HepG2 (cell line): ENCODE data around the gene PLSCR5. TPM values are rescaled to one million over a fixed set of nuclear protein-coding genes. Genes with fewer than 3 reads are reported as not detected.

Experiments used
- FOSL1 ChIP-seq: sonication (generic); formaldehyde crosslinking; IDR thresholded peaks from 2 replicates; pipeline ENCODE4 v1.9.0; 2021; ENCODE audit warnings: missing genetic modification reagents, borderline replicate concordance
- KLF15 ChIP-seq: sonication (generic); formaldehyde crosslinking; IDR thresholded peaks from 2 replicates; pipeline ENCODE4 v1.8.1; 2023; ENCODE audit warnings: borderline replicate concordance, mild to moderate bottlenecking, inconsistent platforms, missing genetic modification reagents, mixed read lengths
- NCOR1 ChIP-seq: fragments of 200-600 bp; sonication (generic); IDR thresholded peaks from 2 replicates; pipeline ENCODE4 v1.7.0; 2017; ENCODE audit warnings: antibody characterized with exemption, low read length, borderline replicate concordance
- NFYB ChIP-seq: sonication (generic); formaldehyde crosslinking; IDR thresholded peaks from 2 replicates; pipeline ENCODE4 v1.4.0; 2020; ENCODE audit warnings: missing genetic modification reagents
- REL ChIP-seq: sonication (generic); formaldehyde crosslinking; conservative IDR thresholded peaks from 2 replicates; pipeline ENCODE4 v1.8.0; 2022; ENCODE audit warnings: mild to moderate bottlenecking, missing genetic modification reagents, moderate library complexity
- RXRA ChIP-seq: sonication (generic); formaldehyde crosslinking; IDR thresholded peaks from 2 replicates; pipeline ENCODE4 v1.5.1; 2020; ENCODE audit warnings: missing genetic modification reagents
- SOX13 ChIP-seq, 3 experiments: fragments of 450-650 bp in 1 of 3; sonication (generic) in 1 of 3; formaldehyde crosslinking in 1 of 3; IDR thresholded peaks in 2 of 3; conservative IDR thresholded peaks in 1 of 3; 2 replicates each; pipeline versions ENCODE4 v1.5.0 to v1.6.1; 2016 to 2020; ENCODE audit warnings: antibody characterized with exemption in 1 of 3, mild to moderate bottlenecking in 1 of 3, missing compliant biosample characterization in 1 of 3, missing genetic modification reagents in 1 of 3, moderate library complexity in 1 of 3
- SPEN ChIP-seq: sonication (generic); formaldehyde crosslinking; IDR thresholded peaks from 2 replicates; pipeline ENCODE4 v1.5.1; 2020; ENCODE audit warnings: low read depth, mild to moderate bottlenecking, missing genetic modification reagents
- SRY ChIP-seq: sonication (generic); formaldehyde crosslinking; IDR thresholded peaks from 2 replicates; pipeline ENCODE4 v1.8.0; 2022; ENCODE audit warnings: mild to moderate bottlenecking, missing genetic modification reagents
- YEATS2 ChIP-seq: sonication (generic); formaldehyde crosslinking; IDR thresholded peaks from 2 replicates; pipeline ENCODE4 v1.4.0; 2020; ENCODE audit warnings: missing genetic modification reagents, borderline replicate concordance
- ZFP82 ChIP-seq: sonication (generic); formaldehyde crosslinking; IDR thresholded peaks from 2 replicates; pipeline ENCODE4 v1.5.1; 2020; ENCODE audit warnings: mild to moderate bottlenecking, missing genetic modification reagents, borderline replicate concordance
- ZMAT3 ChIP-seq: sonication (generic); formaldehyde crosslinking; conservative IDR thresholded peaks from 2 replicates; pipeline ENCODE4 v1.7.0; 2021; ENCODE audit warnings: missing genetic modification reagents
- ZNF225 ChIP-seq: sonication (generic); formaldehyde crosslinking; IDR thresholded peaks from 2 replicates; pipeline ENCODE4 v1.4.0; 2020; ENCODE audit warnings: mild to moderate bottlenecking, missing genetic modification reagents
- ZNF235 ChIP-seq: sonication (generic); formaldehyde crosslinking; IDR thresholded peaks from 2 replicates; pipeline ENCODE4 v1.8.1; 2023; ENCODE audit warnings: mild to moderate bottlenecking, missing genetic modification reagents, borderline replicate concordance
- ZNF264 ChIP-seq: sonication (generic); formaldehyde crosslinking; IDR thresholded peaks from 2 replicates; pipeline ENCODE4 v1.4.0; 2020; ENCODE audit warnings: missing genetic modification reagents
- ZNF333 ChIP-seq: sonication (generic); formaldehyde crosslinking; IDR thresholded peaks from 2 replicates; pipeline ENCODE4 v1.4.0; 2020; ENCODE audit warnings: mild to moderate bottlenecking, missing genetic modification reagents, borderline replicate concordance
- ZNF382 ChIP-seq: sonication (generic); formaldehyde crosslinking; IDR thresholded peaks from 2 replicates; pipeline ENCODE4 v1.5.0; 2020; ENCODE audit warnings: missing genetic modification reagents, mild to moderate bottlenecking, borderline replicate concordance
- ZNF383 ChIP-seq: sonication (generic); formaldehyde crosslinking; IDR thresholded peaks from 2 replicates; pipeline ENCODE4 v1.4.0; 2020; ENCODE audit warnings: missing genetic modification reagents, mild to moderate bottlenecking, borderline replicate concordance
- ZNF441 ChIP-seq: sonication (generic); formaldehyde crosslinking; IDR thresholded peaks from 2 replicates; pipeline ENCODE4 v1.7.0; 2021; ENCODE audit warnings: missing genetic modification reagents, borderline replicate concordance
- ZNF746 ChIP-seq: sonication (generic); formaldehyde crosslinking; IDR thresholded peaks from 2 replicates; pipeline ENCODE4 v1.8.0; 2022; ENCODE audit warnings: mild to moderate bottlenecking, missing genetic modification reagents
- polyA plus RNA-seq, 8 experiments: library from polyadenylated mRNA; depleted of rRNA in 3 of 8; stranded (reverse) in 7 of 8; unstranded in 1 of 8; fragments of >200 nt; fragmentation: Illumina TruSeq in 4 of 8; extraction: Trizol in 4 of 8; gene quantifications; 2 replicates each; pipeline versions ENCODE4 v1.2.1 to v1.2.3, GENCODE V29; 2011 to 2016; ENCODE audit warnings: low read depth in 4 of 8, missing spikeins in 1 of 8, mixed read lengths in 1 of 8; ENCODE audit not compliant: insufficient read depth in 1 of 8
- total RNA-seq, 5 experiments: library from RNA; depleted of rRNA; stranded (reverse); fragments of >200 nt; fragmentation: Illumina TruSeq; extraction: Trizol; gene quantifications; 2 replicates each; pipeline ENCODE4 v1.2.3, GENCODE V29; 2016; ENCODE audit warnings: low read depth in 1 of 5
- TF ChIP-seq, protein P1 (sequence below): sonication (generic); formaldehyde crosslinking; IDR thresholded peaks from 2 replicates; pipeline ENCODE4 v1.4.0; 2020; ENCODE audit warnings: mild to moderate bottlenecking, low read depth, missing genetic modification reagents
- TF ChIP-seq, protein P2 (sequence below): sonication (generic); formaldehyde crosslinking; IDR thresholded peaks from 2 replicates; pipeline ENCODE4 v1.8.0; 2022; ENCODE audit warnings: mild to moderate bottlenecking, missing genetic modification reagents, moderate library complexity
- TF ChIP-seq, protein P3 (sequence below): sonication (generic); formaldehyde crosslinking; IDR thresholded peaks from 2 replicates; pipeline ENCODE4 v1.8.0; 2022; ENCODE audit warnings: low read depth, missing genetic modification reagents
- TF ChIP-seq, protein P4 (sequence below): sonication (generic); formaldehyde crosslinking; IDR thresholded peaks from 2 replicates; pipeline ENCODE4 v1.8.0; 2022; ENCODE audit warnings: missing genetic modification reagents, mild to moderate bottlenecking, inconsistent platforms, borderline replicate concordance

The PLSCR5 gene
- total and polyA plus RNA-seq, 2 of the 13 experiments (the other 11 are each of a cell fraction or from before 2014, with no cell fraction given): 0.50 TPM; not detected in 1

DNA sequence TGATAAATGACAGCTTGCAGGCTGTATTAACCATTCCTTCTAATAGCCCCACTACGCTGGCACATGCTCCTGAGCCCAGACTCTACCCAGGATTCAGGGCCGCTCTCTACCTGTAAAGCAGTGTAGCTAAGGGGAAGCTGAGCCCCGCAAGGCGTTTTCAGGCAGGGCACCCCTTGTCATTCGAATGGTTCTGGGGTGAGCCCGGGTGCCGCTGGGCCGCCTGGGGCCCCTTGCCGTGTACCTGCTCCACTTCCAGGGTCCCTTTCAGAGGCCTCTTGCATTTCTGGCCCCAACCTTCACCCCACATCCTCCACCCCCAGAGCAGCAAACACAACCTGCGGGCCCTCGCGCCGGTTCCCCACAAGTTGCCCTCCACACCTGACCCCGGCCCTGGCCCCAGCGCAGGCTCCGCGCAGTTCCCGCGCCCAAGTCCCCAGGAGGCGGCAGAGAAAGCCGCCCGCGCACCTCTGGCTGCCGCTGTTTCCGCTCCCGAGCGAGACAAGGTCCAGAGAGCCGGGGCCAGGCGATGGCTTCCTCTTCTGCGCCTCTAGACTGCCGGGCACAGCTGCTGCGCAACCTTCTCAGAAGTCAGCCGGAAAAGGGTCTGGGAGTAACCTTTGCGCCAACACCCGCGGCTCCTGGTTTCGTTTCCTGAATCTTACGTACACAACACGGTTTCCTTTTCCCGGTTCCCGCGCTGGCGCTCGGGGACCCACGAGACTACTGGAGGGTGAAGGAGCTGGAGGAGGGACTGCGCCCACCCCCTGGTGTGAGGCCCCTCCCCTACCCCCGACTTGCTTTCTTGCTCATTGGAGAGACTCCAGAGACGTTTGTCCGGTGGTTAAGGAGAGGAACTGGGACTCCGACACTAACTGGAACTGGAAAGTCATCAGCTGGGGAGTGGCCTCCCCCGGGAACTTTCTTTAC lies 60.9 kb downstream of the PLSCR5 start, which contains the start of gene PLSCR1 (continued):
- TF ChIP-seq, protein P1, sequence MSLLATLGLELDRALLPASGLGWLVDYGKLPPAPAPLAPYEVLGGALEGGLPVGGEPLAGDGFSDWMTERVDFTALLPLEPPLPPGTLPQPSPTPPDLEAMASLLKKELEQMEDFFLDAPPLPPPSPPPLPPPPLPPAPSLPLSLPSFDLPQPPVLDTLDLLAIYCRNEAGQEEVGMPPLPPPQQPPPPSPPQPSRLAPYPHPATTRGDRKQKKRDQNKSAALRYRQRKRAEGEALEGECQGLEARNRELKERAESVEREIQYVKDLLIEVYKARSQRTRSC: no peak
- no peak for TF ChIP-seq ZFP82 (CRISPR knock-in tag)
- TF ChIP-seq FOSL1 (CRISPR knock-in tag): no peak
- no peak for TF ChIP-seq KLF15 (CRISPR knock-in tag)
- TF ChIP-seq ZNF225: no peak
- TF ChIP-seq ZNF383 (CRISPR knock-in tag): no peak
- TF ChIP-seq RXRA (CRISPR knock-in tag): no peak; the same call in 1 of the 2 replicates
- 0 out of 2 replicates have a peak, but pooled peaks have one; percentile 82 for TF ChIP-seq SRY (CRISPR knock-in tag)
- TF ChIP-seq ZNF441 (CRISPR knock-in tag): peak; percentile 67; the same call in 1 of the 2 replicates
- TF ChIP-seq NFYB (CRISPR knock-in tag): no peak
- TF ChIP-seq, protein P2, sequence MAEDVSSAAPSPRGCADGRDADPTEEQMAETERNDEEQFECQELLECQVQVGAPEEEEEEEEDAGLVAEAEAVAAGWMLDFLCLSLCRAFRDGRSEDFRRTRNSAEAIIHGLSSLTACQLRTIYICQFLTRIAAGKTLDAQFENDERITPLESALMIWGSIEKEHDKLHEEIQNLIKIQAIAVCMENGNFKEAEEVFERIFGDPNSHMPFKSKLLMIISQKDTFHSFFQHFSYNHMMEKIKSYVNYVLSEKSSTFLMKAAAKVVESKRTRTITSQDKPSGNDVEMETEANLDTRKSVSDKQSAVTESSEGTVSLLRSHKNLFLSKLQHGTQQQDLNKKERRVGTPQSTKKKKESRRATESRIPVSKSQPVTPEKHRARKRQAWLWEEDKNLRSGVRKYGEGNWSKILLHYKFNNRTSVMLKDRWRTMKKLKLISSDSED (CRISPR knock-in tag): no peak
- peak; percentile 41; the same call in 1 of the 2 replicates for TF ChIP-seq YEATS2 (CRISPR knock-in tag)
- peak; percentile 81; the same call in 1 of the 2 replicates for TF ChIP-seq ZNF746 (CRISPR knock-in tag)
- TF ChIP-seq ZNF382 (CRISPR knock-in tag): no peak
- TF ChIP-seq ZNF235: no peak
- no peak for TF ChIP-seq NCOR1
- no peak for TF ChIP-seq REL (CRISPR knock-in tag)
- TF ChIP-seq, protein P3, sequence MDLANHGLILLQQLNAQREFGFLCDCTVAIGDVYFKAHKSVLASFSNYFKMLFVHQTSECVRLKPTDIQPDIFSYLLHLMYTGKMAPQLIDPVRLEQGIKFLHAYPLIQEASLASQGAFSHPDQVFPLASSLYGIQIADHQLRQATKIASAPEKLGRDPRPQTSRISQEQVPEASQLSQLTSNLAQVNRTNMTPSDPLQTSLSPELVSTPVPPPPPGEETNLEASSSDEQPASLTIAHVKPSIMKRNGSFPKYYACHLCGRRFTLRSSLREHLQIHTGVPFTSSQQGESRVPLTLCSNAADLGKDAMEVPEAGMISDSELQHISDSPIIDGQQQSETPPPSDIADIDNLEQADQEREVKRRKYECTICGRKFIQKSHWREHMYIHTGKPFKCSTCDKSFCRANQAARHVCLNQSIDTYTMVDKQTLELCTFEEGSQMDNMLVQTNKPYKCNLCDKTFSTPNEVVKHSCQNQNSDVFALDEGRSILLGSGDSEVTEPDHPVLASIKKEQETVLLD (CRISPR knock-in tag): no peak
- TF ChIP-seq SOX13 (IDR thresholded peaks at IDR 0.05): no peak
- peak in 1 of 2 experiments; percentile 40; a peak in 1 of 4 replicates for TF ChIP-seq SOX13 (CRISPR knock-in tag; conservative IDR thresholded peaks at IDR 0.05 in 1 of 2, IDR thresholded peaks at IDR 0.05 in 1 of 2)
- TF ChIP-seq, protein P4, sequence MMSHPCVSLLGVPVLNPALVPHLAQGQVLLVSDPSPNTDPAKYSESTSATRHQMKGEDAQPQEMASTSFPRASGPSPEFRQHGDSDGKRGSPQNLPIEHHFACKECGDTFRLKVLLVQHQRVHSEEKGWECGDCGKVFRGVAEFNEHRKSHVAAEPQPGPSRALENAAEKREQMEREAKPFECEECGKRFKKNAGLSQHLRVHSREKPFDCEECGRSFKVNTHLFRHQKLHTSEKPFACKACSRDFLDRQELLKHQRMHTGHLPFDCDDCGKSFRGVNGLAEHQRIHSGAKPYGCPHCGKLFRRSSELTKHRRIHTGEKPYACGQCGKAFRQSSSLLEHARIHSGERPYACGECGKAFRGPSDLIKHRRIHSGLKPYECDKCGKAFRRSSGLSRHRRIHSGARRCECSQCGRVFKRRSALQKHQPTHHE (CRISPR knock-in tag): no peak
- TF ChIP-seq ZMAT3 (CRISPR knock-in tag): 0 out of 2 replicates have a peak, but pooled peaks have one; percentile 33
- TF ChIP-seq ZNF264 (CRISPR knock-in tag): 0 out of 2 replicates have a peak, but pooled peaks have one; percentile 35
- peak; percentile 34 for TF ChIP-seq SPEN (CRISPR knock-in tag)
- no peak for TF ChIP-seq ZNF333
